Esophagus squamous epithelium (tissue), 5 donors: ENCODE data around the gene DNAL4. TPM values are rescaled to one million over a fixed set of nuclear protein-coding genes. Genes with fewer than 3 reads are reported as not detected.

Experiments used
- DNase-seq: peaks from one replicate; lab custom pipeline; 2025; lab: John Stamatoyannopoulos, UW
- H3K27ac ChIP-seq, 4 donors: fragments of 200-600 bp; sonication (generic); one replicate each; pipeline ENCODE4 v1.5.1; 2016 to 2019; ENCODE audit warnings: mild to moderate bottlenecking in 1 of 4
- H3K27me3 ChIP-seq, 4 donors: fragments of 200-600 bp; sonication (generic); 1 replicate in 3 of 4; 2 replicates in 1 of 4; pipeline versions ENCODE4 v1.5.1 to v1.6.0; 2017 to 2021; ENCODE audit warnings: antibody characterized with exemption in 1 of 4
- H3K36me3 ChIP-seq, 3 donors: fragments of 200-600 bp; sonication (generic); one replicate each; pipeline ENCODE4 v1.5.1; 2016 to 2019
- H3K4me1 ChIP-seq, 3 donors: fragments of 200-600 bp; sonication (generic); one replicate each; pipeline ENCODE4 v1.5.1; 2017 to 2019
- H3K4me3 ChIP-seq, 4 donors: fragments of 200-600 bp; sonication (generic); 1 replicate in 3 of 4; 2 replicates in 1 of 4; pipeline ENCODE4 v1.5.1; 2016 to 2019; ENCODE audit warnings: mild to moderate bottlenecking in 2 of 4, moderate library complexity in 1 of 4
- H3K9me3 ChIP-seq, 3 donors: fragments of 200-600 bp; sonication (generic); one replicate each; pipeline ENCODE4 v1.5.1; 2016 to 2019
- POLR2A ChIP-seq, 4 donors: fragments of 450-650 bp; IDR thresholded peaks; one replicate each; pipeline ENCODE4 v1.6.1; 2017; ENCODE audit warnings: antibody characterized with exemption in 4 of 4, mild to moderate bottlenecking in 4 of 4, moderate library complexity in 3 of 4
- WGBS, 2 donors: methylation state at CpG; one replicate each; pipeline ENCODE4 v1.1.5; 2018; 5-methylcytosine and 5-hydroxymethylcytosine counted together
- intact Hi-C: fragments of 100-400 bp; cut with DNase I; formaldehyde crosslinking; loops from one replicate; pipeline ENCODE4 v1.15.0; 2022
- total RNA-seq, 4 donors: library from RNA; depleted of rRNA; stranded (reverse); fragments of >200 nt; gene quantifications; one replicate each; pipeline ENCODE4 v1.1.0, GENCODE V29; 2016
- TF ChIP-seq, protein P1 (sequence below), 6 experiments: fragments of 450-650 bp in 4 of 6; fragments of 200-600 bp in 2 of 6; sonication (generic) in 2 of 6; IDR thresholded peaks; one replicate each; pipeline ENCODE4 v1.5.1; 2016 to 2019; ENCODE audit warnings: antibody characterized with exemption in 6 of 6, mild to moderate bottlenecking in 4 of 6, moderate library complexity in 4 of 6
- donor health status: DM: yes; HTN: yes; CAD: no.

The DNAL4 gene
- total RNA-seq, 4 donors from 2014 or later: 7.3 to 15.5 (median 13.7) TPM

DNA sequence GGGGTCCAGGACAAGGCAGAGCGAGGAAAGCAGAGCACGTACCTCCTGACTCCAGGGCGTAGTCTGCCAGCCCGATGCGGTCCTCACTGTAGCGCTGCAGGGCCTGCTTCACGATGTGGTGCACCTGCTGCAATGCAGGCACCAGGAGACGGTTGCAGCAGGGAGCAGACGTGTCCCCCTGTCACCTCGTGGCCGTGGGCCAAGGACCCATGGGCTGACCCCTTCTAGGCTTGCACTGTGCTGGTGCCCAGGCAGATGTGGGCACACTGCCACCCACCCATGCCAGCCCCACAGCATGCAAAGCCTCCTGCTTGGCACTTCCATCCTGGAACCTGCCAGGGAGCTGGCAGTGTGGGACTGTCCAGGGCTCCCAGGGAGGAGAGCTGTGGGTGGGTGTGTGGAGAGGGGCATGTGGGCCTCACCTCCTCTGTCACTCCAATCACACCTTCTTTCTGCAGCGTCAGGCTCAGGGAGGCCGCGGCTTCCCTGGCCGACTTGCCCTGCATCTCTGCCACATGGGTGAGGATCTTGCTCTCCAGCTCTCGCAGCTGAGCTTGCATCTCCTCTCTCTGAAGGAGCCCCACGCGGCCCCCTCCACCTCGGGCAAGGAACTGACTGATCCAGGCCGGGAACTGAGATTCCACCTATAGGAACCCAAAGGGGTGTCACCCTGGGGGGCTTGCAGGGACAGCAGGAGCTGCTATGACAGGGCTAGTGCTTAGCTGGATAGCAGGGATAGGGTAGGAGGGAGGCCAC is 54.5 kb downstream of the DNAL4 start:
- H3K36me3 ChIP-seq: peaks cover 78 to 100% (median 81%) of the 10 kb centered on the region in 3 donors
- DNase-seq: no peak
- H3K27ac ChIP-seq: no peak overlapping the region
- TF ChIP-seq, protein P1, sequence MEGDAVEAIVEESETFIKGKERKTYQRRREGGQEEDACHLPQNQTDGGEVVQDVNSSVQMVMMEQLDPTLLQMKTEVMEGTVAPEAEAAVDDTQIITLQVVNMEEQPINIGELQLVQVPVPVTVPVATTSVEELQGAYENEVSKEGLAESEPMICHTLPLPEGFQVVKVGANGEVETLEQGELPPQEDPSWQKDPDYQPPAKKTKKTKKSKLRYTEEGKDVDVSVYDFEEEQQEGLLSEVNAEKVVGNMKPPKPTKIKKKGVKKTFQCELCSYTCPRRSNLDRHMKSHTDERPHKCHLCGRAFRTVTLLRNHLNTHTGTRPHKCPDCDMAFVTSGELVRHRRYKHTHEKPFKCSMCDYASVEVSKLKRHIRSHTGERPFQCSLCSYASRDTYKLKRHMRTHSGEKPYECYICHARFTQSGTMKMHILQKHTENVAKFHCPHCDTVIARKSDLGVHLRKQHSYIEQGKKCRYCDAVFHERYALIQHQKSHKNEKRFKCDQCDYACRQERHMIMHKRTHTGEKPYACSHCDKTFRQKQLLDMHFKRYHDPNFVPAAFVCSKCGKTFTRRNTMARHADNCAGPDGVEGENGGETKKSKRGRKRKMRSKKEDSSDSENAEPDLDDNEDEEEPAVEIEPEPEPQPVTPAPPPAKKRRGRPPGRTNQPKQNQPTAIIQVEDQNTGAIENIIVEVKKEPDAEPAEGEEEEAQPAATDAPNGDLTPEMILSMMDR (IDR thresholded peaks at IDR 0.05): no peak
- TF ChIP-seq POLR2A (IDR thresholded peaks at IDR 0.05): no peak
- WGBS, 2 donors: 83% methylated on average over 2 of the region's 20 CpGs; no CpG with 5 or more reads in 1 of the 2 donors
- intact Hi-C loops: no loop called here
- H3K27me3 ChIP-seq: no peaks in the 10 kb centered on the region
- H3K4me3 ChIP-seq: no peak overlapping the region
- no peaks in the 10 kb centered on the region for H3K9me3 ChIP-seq
- peaks cover 0 to 21% (median 4%) of the 10 kb centered on the region in 3 donors for H3K4me1 ChIP-seq

DNA sequence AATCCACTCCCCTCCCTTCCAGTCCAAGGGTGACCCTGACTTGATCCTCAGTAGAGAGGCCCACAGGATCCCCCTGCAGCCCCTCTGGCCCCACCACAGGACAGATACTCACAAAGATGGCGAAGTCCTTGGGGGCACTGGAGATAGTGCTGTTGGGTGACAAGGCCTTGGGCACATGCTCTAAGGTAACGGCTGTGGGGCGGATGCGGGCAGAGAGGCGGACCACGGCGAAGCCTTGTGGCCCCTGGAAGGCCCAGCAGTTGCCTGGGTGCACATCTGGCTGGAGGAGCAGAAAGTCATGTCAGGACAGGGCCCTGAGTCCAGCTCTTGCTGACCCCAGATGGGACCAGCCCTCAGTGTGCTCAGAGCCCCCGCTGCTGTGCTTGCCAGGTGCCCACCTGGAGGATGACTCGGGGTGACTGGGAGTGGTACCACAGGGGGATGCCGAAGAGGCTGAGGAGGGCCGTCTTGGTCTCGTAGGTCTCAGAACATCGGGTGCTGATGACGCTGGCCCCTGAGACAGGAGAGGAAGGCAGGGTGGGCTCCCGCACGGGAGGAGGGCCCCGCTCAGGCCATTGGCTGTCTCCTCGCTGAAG is 55.4 kb downstream of the DNAL4 start:
- DNase-seq: no peak
- 100% methylated on average over 1 to 2 of the region's 18 CpGs for WGBS, 2 donors

DNA sequence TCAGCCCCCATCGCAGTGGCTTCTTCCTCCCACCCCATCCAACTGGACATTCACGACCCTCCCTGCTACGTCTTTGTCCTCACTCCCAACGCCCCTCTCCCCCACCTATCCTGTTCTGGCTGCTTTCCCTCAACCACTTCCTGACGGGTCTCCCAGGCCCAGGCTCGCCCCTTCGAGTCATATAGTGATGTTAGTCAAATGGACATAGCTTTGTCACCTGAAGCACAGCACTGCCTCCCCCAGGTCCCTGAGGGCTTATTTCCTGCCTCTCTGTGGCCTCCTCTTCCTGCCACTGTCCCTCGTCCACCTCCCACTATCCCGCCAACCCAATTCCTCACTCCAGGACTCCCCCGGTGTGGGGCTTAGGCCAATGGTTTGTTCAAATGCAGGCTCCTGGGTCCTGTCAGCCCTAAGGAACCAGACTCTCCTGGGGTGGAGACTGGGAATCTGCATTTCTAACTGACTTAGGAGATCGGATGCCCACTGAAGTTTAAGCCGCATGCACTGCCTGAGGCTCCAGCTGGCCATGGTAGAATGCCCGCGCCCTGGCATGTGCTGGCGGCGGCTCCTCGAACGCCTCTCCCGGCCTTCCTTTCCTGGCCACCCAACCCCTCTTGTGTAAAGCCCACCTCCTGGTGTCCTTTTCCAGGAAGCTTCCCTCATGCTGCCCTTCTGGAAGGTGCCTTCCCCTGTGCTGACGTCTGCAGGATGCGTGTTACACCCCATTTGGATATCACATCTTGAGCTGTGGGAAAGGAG is 56.5 kb downstream of the DNAL4 start:
- Histone ChIP-seq H3K4me1 (peaks cover 19 to 41% (median 21%) of the 10 kb centered on the region in 3 donors), H3K27me3 (no peaks in the 10 kb centered on the region), H3K27ac (peak overlapping the region in 1 of 4 donors; percentile 17), H3K9me3 (no peaks in the 10 kb centered on the region), H3K4me3 (no peak overlapping the region), H3K36me3 (peaks cover 70 to 90% (median 79%) of the 10 kb centered on the region in 3 donors)
- TF ChIP-seq, protein P1 (IDR thresholded peaks at IDR 0.05): no peak
- TF ChIP-seq POLR2A (IDR thresholded peaks at IDR 0.05): no peak
- intact Hi-C loops: no loop called here
- no peak for DNase-seq
- 69 to 70% methylated on average over 16 to 17 of the region's 21 CpGs for WGBS, 2 donors

More for the DNA sequence above, 55.4 kb downstream of the DNAL4 start:
- TF ChIP-seq POLR2A (IDR thresholded peaks at IDR 0.05): no peak
- TF ChIP-seq, protein P1 (IDR thresholded peaks at IDR 0.05): no peak
- intact Hi-C loops: no loop called here
- H3K27me3 ChIP-seq: no peaks in the 10 kb centered on the region
- H3K9me3 ChIP-seq: no peaks in the 10 kb centered on the region
- H3K4me3 ChIP-seq: no peak overlapping the region
- peak overlapping the region in 2 of 4 donors; percentile 3 to 8 for H3K27ac ChIP-seq
- peaks cover 8 to 30% (median 13%) of the 10 kb centered on the region in 3 donors for H3K4me1 ChIP-seq
- peaks cover 76 to 100% (median 87%) of the 10 kb centered on the region in 3 donors for H3K36me3 ChIP-seq

DNA sequence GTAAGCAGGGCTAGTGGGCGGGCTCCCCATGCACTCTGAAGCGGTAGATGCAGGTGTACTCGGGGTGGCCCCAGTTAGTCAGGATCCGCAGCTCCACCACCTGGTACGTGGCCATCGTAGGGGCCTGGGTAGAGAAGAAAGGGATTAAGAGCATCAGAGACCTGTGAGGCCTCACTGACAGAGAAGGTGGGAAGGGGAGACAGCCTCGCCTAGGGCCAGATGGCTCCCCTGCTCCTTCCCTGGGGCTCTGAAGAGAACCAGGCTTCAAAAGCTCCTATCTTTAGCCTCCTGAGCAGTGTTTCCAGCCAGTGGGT is 57.7 kb downstream of the DNAL4 start:
- intact Hi-C loops: no loop called here
- H3K27me3 ChIP-seq: no peaks in the 10 kb centered on the region
- TF ChIP-seq, protein P1 (IDR thresholded peaks at IDR 0.05): no peak
- no peak for TF ChIP-seq POLR2A (IDR thresholded peaks at IDR 0.05)
- DNase-seq: no peak
- 60 to 73% methylated on average over 2 to 3 of the region's 7 CpGs for WGBS, 2 donors
- peak overlapping the region in 1 of 4 donors; percentile 11 for H3K27ac ChIP-seq
- H3K36me3 ChIP-seq: peaks cover 63 to 88% (median 71%) of the 10 kb centered on the region in 3 donors
- peaks cover 21 to 54% (median 27%) of the 10 kb centered on the region in 3 donors for H3K4me1 ChIP-seq
- H3K9me3 ChIP-seq: no peaks in the 10 kb centered on the region
- H3K4me3 ChIP-seq: no peak overlapping the region
